Hepatocyte (in vitro differentiated cells): ENCODE results near the gene CGB3. TPM values are rescaled to one million over a fixed set of nuclear protein-coding genes. Genes with fewer than 3 reads are reported as not detected.
A peak's percentile ranks its signal among the peaks of the same experiment; 100 is the strongest.
"Not testable (repeated sequence)": the region's sequence is repeated elsewhere in the genome, so short reads cannot be mapped to it uniquely, and the experiment has no call there.

ENCODE experiments used
- DNase-seq: peaks from one replicate; pipeline ENCODE4 v3.0.0-alpha.2; 2016; ENCODE audit warnings: low spot score
- H2AFZ ChIP-seq: fragments of 200-600 bp; sonication (generic); 2 replicates; pipeline ENCODE4 v1.6.0; 2016; ENCODE audit warnings: antibody characterized with exemption, mild to moderate bottlenecking
- H3K27ac ChIP-seq: fragments of 200-600 bp; sonication (generic); 2 replicates; pipeline ENCODE4 v1.5.1; 2016; ENCODE audit warnings: mild to moderate bottlenecking
- H3K27me3 ChIP-seq: fragments of 200-600 bp; sonication (generic); 2 replicates; pipeline ENCODE4 v1.6.1; 2016
- H3K36me3 ChIP-seq: fragments of 200-600 bp; sonication (generic); replicated peaks from 2 replicates; pipeline ENCODE4 v1.5.1; 2016; ENCODE audit warnings: low read depth; ENCODE audit not compliant: insufficient read depth
- H3K4me1 ChIP-seq: fragments of 200-600 bp; sonication (generic); 2 replicates; pipeline ENCODE4 v1.5.1; 2016; ENCODE audit warnings: mild to moderate bottlenecking, moderate library complexity; ENCODE audit not compliant: insufficient read depth
- H3K4me2 ChIP-seq: fragments of 200-600 bp; sonication (generic); 2 replicates; pipeline ENCODE4 v1.6.0; 2016
- H3K4me3 ChIP-seq: fragments of 200-600 bp; sonication (generic); 2 replicates; pipeline ENCODE4 v1.5.1; 2016; ENCODE audit warnings: mild to moderate bottlenecking
- H3K79me2 ChIP-seq: fragments of 200-600 bp; sonication (generic); 2 replicates; pipeline ENCODE4 v1.6.0; 2017; ENCODE audit warnings: mild to moderate bottlenecking
- H3K9me2 ChIP-seq: fragments of 200-600 bp; sonication (generic); replicated peaks from 2 replicates; pipeline ENCODE4 v1.6.0; 2017; ENCODE audit warnings: mild to moderate bottlenecking; ENCODE audit not compliant: insufficient read depth
- H3K9me3 ChIP-seq: fragments of 200-600 bp; sonication (generic); 2 replicates; pipeline ENCODE4 v1.5.1; 2016; ENCODE audit warnings: low read depth, mild to moderate bottlenecking
- H4K20me1 ChIP-seq: fragments of 200-600 bp; sonication (generic); 2 replicates; pipeline ENCODE4 v1.6.0; 2016; ENCODE audit warnings: mild to moderate bottlenecking; ENCODE audit not compliant: insufficient read depth, poor library complexity, severe bottlenecking
- CTCF ChIP-seq: fragments of 200-600 bp; sonication (generic); IDR thresholded peaks from 2 replicates; pipeline ENCODE4 v1.5.1; 2016; ENCODE audit warnings: antibody characterized with exemption, mild to moderate bottlenecking; ENCODE audit not compliant: poor library complexity
- WGBS: methylation state at CpG from one replicate; pipeline ENCODE4 v1.1.6; 2016; ENCODE audit warnings: low lambda C conversion rate; ENCODE audit errors: missing lambda C conversion rate; 5-methylcytosine and 5-hydroxymethylcytosine counted together
- polyA plus RNA-seq: library from polyadenylated mRNA; unstranded; fragments of >200 nt; fragmentation: Nextera tagmentation; extraction: Ambion mirVana; gene quantifications from 2 replicates; pipeline ENCODE4 v1.2.1, GENCODE V29; 2016
- total RNA-seq: library from RNA; depleted of rRNA; stranded (reverse); fragments of >200 nt; gene quantifications from 2 replicates; pipeline ENCODE4 v1.2.3, GENCODE V29; 2014

Gene CGB3
- total and polyA plus RNA-seq, 2 experiments from 2014 or later: 1.1 TPM; not detected in 1

- DNase-seq, H3K4me3 ChIP-seq, H3K79me2 ChIP-seq, H3K9me3 ChIP-seq, H2AFZ ChIP-seq, H3K4me1 ChIP-seq, H4K20me1 ChIP-seq, H3K4me2 ChIP-seq, H3K9me2 ChIP-seq, H3K27ac ChIP-seq, H3K27me3 ChIP-seq, H3K36me3 ChIP-seq: not testable (repeated sequence)
- peak; percentile 15 for TF ChIP-seq CTCF
- WGBS: 72% methylated on average over 18 of the region's 18 CpGs
Measured at GRCh38 chr19:49036815-49037214, 12.7 kb upstream of the CGB3 start, which contains the start of gene CGB1. CGB1 (minus strand) TSS chr19:49036895; CDS start chr19:49036711, 184 bp downstream.

GRCh38 chr19:49031642-49032301 lies 7.6 kb upstream of the CGB3 start, which contains the start of gene CGB2:
CGB2 (plus strand) TSS chr19:49031890; CDS start chr19:49032096, 206 bp downstream.
- not testable (repeated sequence) for H3K9me2 ChIP-seq, DNase-seq, H3K4me1 ChIP-seq, H3K36me3 ChIP-seq, H3K27me3 ChIP-seq, H3K79me2 ChIP-seq, H4K20me1 ChIP-seq, H3K27ac ChIP-seq, H3K4me3 ChIP-seq, H3K4me2 ChIP-seq, H2AFZ ChIP-seq, H3K9me3 ChIP-seq
- 65% methylated on average over 26 of the region's 28 CpGs for WGBS

GRCh38 chr19:49030323-49030722 lies 6.2 kb upstream of the CGB3 start:
- H3K27me3 ChIP-seq, H3K79me2 ChIP-seq, H3K27ac ChIP-seq, DNase-seq, H2AFZ ChIP-seq, H3K4me3 ChIP-seq, H3K9me2 ChIP-seq, H3K4me2 ChIP-seq, H4K20me1 ChIP-seq, H3K36me3 ChIP-seq, H3K4me1 ChIP-seq, H3K9me3 ChIP-seq: not testable (repeated sequence)
- 95% methylated on average over 5 of the region's 8 CpGs for WGBS

- H4K20me1 ChIP-seq, H3K27ac ChIP-seq, H2AFZ ChIP-seq, H3K9me3 ChIP-seq, H3K27me3 ChIP-seq, H3K79me2 ChIP-seq, DNase-seq, H3K36me3 ChIP-seq, H3K9me2 ChIP-seq, H3K4me3 ChIP-seq, H3K4me1 ChIP-seq, H3K4me2 ChIP-seq: not testable (repeated sequence)
- WGBS: 84% methylated on average over 13 of the region's 14 CpGs
Measured at GRCh38 chr19:49029749-49030148, 5.6 kb upstream of the CGB3 start.

GRCh38 chr19:49028686-49029085 lies 4.6 kb upstream of the CGB3 start:
- WGBS: 93% methylated on average over 4 of the region's 9 CpGs
- not testable (repeated sequence) for H3K27ac ChIP-seq, H3K27me3 ChIP-seq, H3K4me3 ChIP-seq, DNase-seq, H3K9me2 ChIP-seq, H3K36me3 ChIP-seq, H3K9me3 ChIP-seq, H3K4me2 ChIP-seq, H3K4me1 ChIP-seq, H4K20me1 ChIP-seq, H2AFZ ChIP-seq, H3K79me2 ChIP-seq

GRCh38 chr19:49025599-49025998 lies 1.5 kb upstream of the CGB3 start:
- H2AFZ ChIP-seq, H3K9me3 ChIP-seq, H3K9me2 ChIP-seq, H3K4me1 ChIP-seq, H3K36me3 ChIP-seq, H4K20me1 ChIP-seq, H3K27me3 ChIP-seq, H3K27ac ChIP-seq, H3K4me3 ChIP-seq, H3K79me2 ChIP-seq, DNase-seq, H3K4me2 ChIP-seq: not testable (repeated sequence)
- WGBS: 81% methylated on average over 17 of the region's 23 CpGs

GRCh38 chr19:49025088-49025487 lies 955 bp upstream of the CGB3 start:
- not testable (repeated sequence) for H3K9me2 ChIP-seq, H3K4me1 ChIP-seq, H3K27ac ChIP-seq, DNase-seq, H3K36me3 ChIP-seq, H3K4me3 ChIP-seq, H3K4me2 ChIP-seq, H3K9me3 ChIP-seq, H4K20me1 ChIP-seq, H3K79me2 ChIP-seq, H2AFZ ChIP-seq
- 87% methylated on average over 4 of the region's 6 CpGs for WGBS
- H3K27me3 ChIP-seq: peaks cover 10% of the 10 kb centered on the region
